Gastrocnemius medialis (tissue), 4 donors: ENCODE results near the gene DMRTC1.
"Not testable (repeated sequence)": the region's sequence is repeated elsewhere in the genome, so short reads cannot be mapped to it uniquely, and the experiment has no call there.

Source experiments
- CTCF ChIP-seq, 5 experiments: fragments of 450-650 bp in 3 of 5; fragments of 200-600 bp in 2 of 5; sonication (generic) in 2 of 5; IDR thresholded peaks in 4 of 5; conservative IDR thresholded peaks in 1 of 5; 1 replicate in 4 of 5; 2 replicates in 1 of 5; pipeline ENCODE4 v1.5.1; 2016 to 2019; ENCODE audit warnings: antibody characterized with exemption in 5 of 5, mild to moderate bottlenecking in 3 of 5, moderate library complexity in 3 of 5
- POLR2A ChIP-seq, 2 donors: fragments of 450-650 bp; IDR thresholded peaks; one replicate each; pipeline ENCODE4 v1.6.1; 2017; ENCODE audit warnings: antibody characterized with exemption in 2 of 2, mild to moderate bottlenecking in 2 of 2, moderate library complexity in 2 of 2

GRCh38 chrX:72937906-72938305 is 5.7 kb downstream of the DMRTC1 start, which contains the start of gene FAM236A:
- TF ChIP-seq CTCF (IDR thresholded peaks at IDR 0.05 in 4 of 5, conservative IDR thresholded peaks at IDR 0.05 in 1 of 5); POLR2A (IDR thresholded peaks at IDR 0.05): not testable (repeated sequence)
